GM13977 (cell line): ENCODE data around the gene ZNF766.
"Not testable (repeated sequence)": the region's sequence is repeated elsewhere in the genome, so short reads cannot be mapped to it uniquely, and the experiment has no call there.

Source experiments
- DNase-seq: peaks from one replicate; pipeline ENCODE4 v3.0.0; 2012; ENCODE audit warnings: low spot score
- CTCF ChIP-seq: IDR thresholded peaks from 2 replicates; pipeline ENCODE4 v1.5.1; 2012; ENCODE audit warnings: mild to moderate bottlenecking, control low read depth; ENCODE audit not compliant: insufficient read depth; ENCODE audit errors: extremely low read depth, missing control alignments
- in situ Hi-C: fragments of 300-500 bp; cut with MboI; formaldehyde crosslinking; loops from one replicate; pipeline ENCODE4 v1.12.0; 2022; ENCODE audit warnings: low sequenced_read_pairs, low pct_unique_long_range_greater_than_20kb, mixed read lengths, inconsistent platforms; ENCODE audit not compliant: unreplicated experiment

Gene ZNF766

GRCh38 chr19:52273301-52273700, 3.9 kb downstream of the ZNF766 start:
- DNase-seq, result no peak
- in situ Hi-C loops, result no loop called here
- TF ChIP-seq CTCF, result no peak

GRCh38 chr19:52274191-52274590, 4.8 kb downstream of the ZNF766 start:
- in situ Hi-C loops, result no loop called here
- no peak for TF ChIP-seq CTCF
- no peak for DNase-seq

- in situ Hi-C loops, result no loop called here
- TF ChIP-seq CTCF, result no peak
- no peak for DNase-seq
Measured at GRCh38 chr19:52275988-52276387, 6.6 kb downstream of the ZNF766 start.

- no peak for DNase-seq
- in situ Hi-C loops, result no loop called here
- TF ChIP-seq CTCF, result no peak
Measured at GRCh38 chr19:52277471-52277870, 8.1 kb downstream of the ZNF766 start.

- TF ChIP-seq CTCF, result no peak
- DNase-seq, result no peak
- in situ Hi-C loops, result no loop called here
Measured at GRCh38 chr19:52286256-52286655, 16.9 kb downstream of the ZNF766 start.

- in situ Hi-C loops, result no loop called here
- no peak for DNase-seq
Measured at GRCh38 chr19:52291781-52292180, 22.4 kb downstream of the ZNF766 start.

GRCh38 chr19:52292946-52293345, 23.6 kb downstream of the ZNF766 start:
- in situ Hi-C loops, DNase-seq: not testable (repeated sequence)

More at GRCh38 chr19:52291781-52292180, 22.4 kb downstream of the ZNF766 start:
- TF ChIP-seq CTCF, result no peak
